Measurements from ENCODE around the gene MKLN1.
"Not testable (repeated sequence)": the region's sequence is repeated elsewhere in the genome, so short reads cannot be mapped to it uniquely, and the experiment has no call there.

The MKLN1 gene

DNA sequence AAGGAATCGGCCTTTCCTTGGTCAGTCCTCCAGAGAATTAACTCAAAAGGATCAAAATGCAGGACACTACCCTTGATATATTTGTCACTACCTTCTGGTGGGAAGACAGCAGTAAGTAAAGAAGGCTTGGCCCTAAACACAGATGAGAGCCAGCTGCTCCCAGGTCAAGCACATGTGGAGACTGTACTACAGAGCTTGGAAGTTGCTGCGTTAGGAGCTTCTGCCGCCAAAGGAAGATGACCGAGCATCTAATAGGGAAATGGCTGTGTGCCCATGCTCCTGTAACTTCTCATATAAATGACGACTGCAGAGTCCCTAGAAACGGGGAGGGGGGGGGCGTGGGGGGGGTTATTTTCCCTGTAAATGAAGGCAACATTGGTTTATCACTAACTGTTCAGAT lies 169.8 kb downstream of the MKLN1 start:
- in situ Hi-C loops (cut with MboI; ENCODE audit: low sequenced_read_pairs) = no loop called here

GRCh38 chr7:131498237-131498885 lies 170.7 kb downstream of the MKLN1 start:
- in situ Hi-C loops (cut with MboI; ENCODE audit: low sequenced_read_pairs) = no loop called here

DNA sequence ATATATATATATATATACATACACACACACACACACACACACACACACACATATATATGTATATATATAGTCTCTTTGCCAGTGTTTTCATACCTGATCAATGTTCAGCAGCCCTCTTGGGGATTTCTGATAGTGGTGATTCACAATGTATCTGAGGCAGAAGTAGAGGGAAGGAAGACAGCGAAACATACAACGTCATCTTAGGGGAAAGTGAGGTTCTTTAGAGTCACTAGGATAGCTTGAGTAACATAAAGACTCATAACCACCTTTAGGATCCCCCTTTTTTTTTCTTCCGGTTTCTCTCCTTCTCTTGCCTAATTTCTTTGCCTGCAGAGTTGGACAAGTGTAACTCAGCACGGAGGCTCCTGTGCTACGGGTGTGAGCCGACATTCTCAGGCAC lies 172.1 kb downstream of the MKLN1 start:
- in situ Hi-C loops (cut with MboI; ENCODE audit: low sequenced_read_pairs) = no loop called here

DNA sequence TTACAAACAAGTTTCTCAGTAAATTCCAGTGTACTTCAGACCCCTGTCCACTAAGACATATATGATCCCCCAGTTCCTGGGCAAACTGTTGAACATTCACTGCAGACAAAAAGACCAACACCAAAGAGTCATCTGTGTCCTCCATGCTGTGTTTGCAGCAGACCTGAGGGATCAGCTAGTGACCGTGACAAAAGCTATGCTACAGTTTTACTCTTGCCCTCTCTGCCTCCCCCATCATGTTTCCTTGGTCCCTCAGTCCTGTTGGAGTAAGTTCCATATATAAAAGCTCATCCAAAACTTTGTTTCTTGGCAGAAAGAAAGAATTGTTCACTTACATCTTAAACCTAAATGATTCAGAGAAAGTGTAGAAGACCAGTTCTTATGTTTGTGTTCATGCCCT lies 172.7 kb downstream of the MKLN1 start:
- in situ Hi-C loops (cut with MboI; ENCODE audit: low sequenced_read_pairs) = no loop called here

- in situ Hi-C loops (cut with MboI; ENCODE audit: low sequenced_read_pairs) = no loop called here
Measured at GRCh38 chr7:131501422-131501821, 173.7 kb downstream of the MKLN1 start.

DNA sequence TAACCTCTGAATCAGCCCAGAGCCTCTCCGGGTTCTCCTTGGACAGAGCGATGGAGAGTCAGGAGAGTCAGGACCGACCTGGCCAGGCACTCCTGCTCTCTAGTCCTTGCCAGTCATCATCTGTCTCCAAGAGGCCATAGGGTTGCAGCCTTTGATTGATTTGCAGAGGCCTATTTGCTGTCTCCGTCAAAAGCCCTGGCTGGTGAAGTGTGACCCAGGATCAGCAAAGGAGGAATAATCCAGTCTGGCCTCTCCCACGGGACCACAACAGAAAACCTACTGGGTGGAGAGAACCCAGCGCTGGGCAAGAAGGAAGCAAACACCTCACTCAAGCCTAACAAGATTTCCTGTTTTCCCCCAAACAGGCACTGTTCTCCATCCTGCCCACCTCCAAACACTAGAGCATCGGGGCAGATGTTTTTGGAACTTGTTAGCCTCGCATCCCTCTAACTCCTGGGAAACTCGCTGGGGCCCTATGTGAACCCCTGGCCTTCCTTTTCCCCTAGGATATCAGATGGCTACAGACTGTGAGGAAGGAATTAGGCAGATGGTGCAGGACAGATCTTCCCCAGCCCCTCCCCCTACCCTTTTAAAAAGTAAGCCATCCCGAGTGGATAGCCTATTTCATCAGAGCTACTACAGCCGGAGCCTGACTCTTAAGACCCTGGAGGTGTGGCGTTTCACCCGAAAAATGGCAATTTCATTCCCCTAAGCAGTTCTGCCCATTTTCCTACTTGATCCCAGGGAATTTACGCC lies 174.4 kb downstream of the MKLN1 start:
- in situ Hi-C loops (cut with MboI; ENCODE audit: low sequenced_read_pairs) = no loop called here

DNA sequence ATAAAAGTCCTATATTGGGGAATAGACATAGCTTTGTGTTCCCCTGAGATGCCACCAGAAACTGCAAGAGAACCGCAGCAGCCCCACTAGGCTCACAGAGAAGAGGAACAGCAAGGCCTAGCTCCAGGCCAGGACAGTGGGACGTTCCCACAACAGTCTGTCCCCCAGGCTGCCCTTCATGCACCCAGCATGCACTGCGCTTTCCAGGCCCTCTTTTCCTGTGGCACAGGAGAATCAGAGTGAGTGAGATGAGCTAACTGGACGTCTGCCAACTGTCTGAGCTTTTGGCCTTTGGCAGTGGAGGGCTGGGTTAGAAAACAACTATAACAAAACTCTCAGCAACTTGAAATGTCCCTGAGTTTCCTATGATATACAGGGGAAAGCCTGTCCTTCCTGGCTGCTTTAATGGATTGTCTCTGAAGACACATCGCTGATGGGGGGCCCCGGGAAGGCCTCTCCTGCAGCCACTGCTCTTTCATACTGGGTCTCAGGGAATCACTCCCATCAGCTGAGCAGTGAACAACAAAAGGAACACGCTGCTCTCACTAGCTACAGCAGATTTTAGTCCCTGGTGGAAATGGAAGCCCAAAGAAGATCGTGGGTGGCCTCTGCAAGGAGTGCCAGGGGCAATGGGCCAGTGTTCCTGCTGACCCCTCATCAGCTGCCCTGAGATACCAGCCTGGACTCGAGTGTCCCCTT lies 175.3 kb downstream of the MKLN1 start:
- in situ Hi-C loops (cut with MboI; ENCODE audit: low sequenced_read_pairs) = no loop called here

- in situ Hi-C loops (cut with MboI; ENCODE audit: low sequenced_read_pairs) = no loop called here
Measured at GRCh38 chr7:131503639-131504038, 176.0 kb downstream of the MKLN1 start.

GRCh38 chr7:131504157-131504899 lies 176.7 kb downstream of the MKLN1 start:
- in situ Hi-C loops (cut with MboI; ENCODE audit: low sequenced_read_pairs) = no loop called here

DNA sequence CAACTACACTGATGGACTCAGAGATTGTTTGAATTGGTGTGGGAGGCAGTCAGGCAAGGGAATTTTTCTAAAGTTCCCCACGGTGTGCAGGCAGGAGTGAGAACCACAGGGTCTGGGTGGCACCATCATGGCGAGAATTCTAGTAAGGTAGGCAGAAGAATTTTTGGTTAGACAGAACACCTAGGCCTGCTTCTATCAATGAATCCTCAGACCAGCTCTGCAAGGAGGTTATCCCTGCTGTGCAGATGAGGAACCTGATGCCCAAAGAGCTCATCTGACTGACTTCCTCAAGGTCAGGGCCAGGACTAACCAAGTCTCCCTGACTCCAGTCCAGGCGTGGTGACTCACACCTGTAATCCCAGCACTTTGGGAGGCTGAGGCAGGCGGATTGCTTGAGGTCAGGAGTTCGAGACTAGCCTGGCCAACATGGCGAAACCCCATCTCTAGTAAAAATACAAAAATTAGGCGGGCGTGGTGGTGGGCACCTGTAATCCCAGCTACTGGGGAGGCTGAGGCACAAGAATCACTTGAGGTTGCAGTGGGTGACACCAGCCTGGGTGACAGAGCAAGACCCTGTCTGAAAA lies 177.5 kb downstream of the MKLN1 start:
- in situ Hi-C loops (cut with MboI; ENCODE audit: low sequenced_read_pairs) = not testable (repeated sequence)

GRCh38 chr7:131505636-131506557 lies 178.2 kb downstream of the MKLN1 start:
- in situ Hi-C loops (cut with MboI; ENCODE audit: low sequenced_read_pairs) = no loop called here

DNA sequence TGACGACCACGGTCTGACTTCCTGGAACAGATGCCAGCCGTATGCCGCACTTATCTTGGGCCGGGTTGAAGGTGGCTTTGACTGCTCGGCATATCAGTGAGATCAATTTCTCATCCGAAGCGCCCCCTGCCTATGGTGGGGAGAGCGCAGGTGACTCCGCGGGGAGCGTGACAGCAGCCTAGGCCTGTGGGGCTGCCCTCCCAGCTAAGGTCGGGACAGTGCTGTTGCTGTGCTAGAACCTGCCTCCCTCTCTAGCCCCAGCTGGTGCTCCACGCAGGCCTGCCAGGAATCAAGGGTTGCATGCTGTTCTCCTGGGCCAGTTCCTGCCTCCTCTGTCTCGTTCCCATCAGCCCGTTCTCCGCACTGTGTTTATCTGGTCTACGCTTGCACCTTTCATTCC lies 178.9 kb downstream of the MKLN1 start:
- in situ Hi-C loops (cut with MboI; ENCODE audit: low sequenced_read_pairs) = no loop called here

- in situ Hi-C loops (cut with MboI; ENCODE audit: low sequenced_read_pairs) = no loop called here
Measured at GRCh38 chr7:131507592-131508331, 180.1 kb downstream of the MKLN1 start.

GRCh38 chr7:131508754-131509486 lies 181.2 kb downstream of the MKLN1 start:
- in situ Hi-C loops (cut with MboI; ENCODE audit: low sequenced_read_pairs) = no loop called here

GRCh38 chr7:131509781-131510180 lies 182.1 kb downstream of the MKLN1 start:
- in situ Hi-C loops (cut with MboI; ENCODE audit: low sequenced_read_pairs) = no loop called here

- in situ Hi-C loops (cut with MboI; ENCODE audit: low sequenced_read_pairs) = no loop called here
Measured at GRCh38 chr7:131511071-131511470, 183.4 kb downstream of the MKLN1 start.

- in situ Hi-C loops (cut with MboI; ENCODE audit: low sequenced_read_pairs) = no loop called here
Measured at GRCh38 chr7:131511774-131512535, 184.3 kb downstream of the MKLN1 start.

All from HL-60/S4 treated with phorbol 12-myristate 13-acetate at 8.2 ng/mL for 4 days and 3 days (cell line).